Subcutaneous adipose tissue (tissue), 4 donors: ENCODE data around the gene MZB1. TPM values are rescaled to one million over a fixed set of nuclear protein-coding genes. Genes with fewer than 3 reads are reported as not detected.

ENCODE experiments used
- total RNA-seq, 4 donors: library from RNA; depleted of rRNA; stranded (reverse); fragments of >200 nt; gene quantifications; one replicate each; pipeline ENCODE4 v1.1.0, GENCODE V29; 2016
- TF ChIP-seq, protein P1 (sequence below): fragments of 450-650 bp; IDR thresholded peaks from one replicate; pipeline ENCODE4 v1.5.1; 2016; ENCODE audit warnings: low read depth, mild to moderate bottlenecking, control low read depth, antibody characterized with exemption, moderate library complexity

MZB1 gene
- total RNA-seq, 4 donors from 2014 or later, result 2.1 TPM; not detected in 3

DNA sequence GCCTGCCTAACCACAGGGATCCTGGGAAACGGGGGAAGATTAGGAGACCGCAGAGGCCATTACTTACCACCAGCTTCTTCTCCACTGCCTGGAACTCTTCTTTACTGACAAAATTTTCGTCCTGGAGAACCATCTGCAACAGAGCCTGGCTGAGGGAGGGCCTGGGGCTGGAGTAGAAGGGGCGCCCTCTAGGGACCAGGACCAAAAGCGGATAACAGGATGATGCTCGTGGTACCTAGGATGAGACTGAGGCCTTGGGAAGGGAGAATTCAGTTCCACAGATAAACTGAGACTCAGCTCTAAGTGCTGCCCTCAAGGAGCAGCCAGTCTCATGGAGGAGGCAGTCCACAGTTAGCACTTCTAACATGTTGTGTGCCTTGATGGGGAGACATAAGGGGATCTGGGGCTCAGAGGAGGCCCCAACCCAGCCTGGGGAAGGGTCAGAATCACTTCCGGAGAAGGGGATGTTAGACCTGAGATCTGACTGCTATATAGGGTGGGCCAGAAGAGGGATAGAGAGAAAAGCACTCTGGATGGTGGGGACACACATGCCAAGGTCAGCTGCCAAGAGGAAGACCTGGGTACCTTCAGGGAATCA, 12.9 kb upstream of the MZB1 start:
- TF ChIP-seq, protein P1, sequence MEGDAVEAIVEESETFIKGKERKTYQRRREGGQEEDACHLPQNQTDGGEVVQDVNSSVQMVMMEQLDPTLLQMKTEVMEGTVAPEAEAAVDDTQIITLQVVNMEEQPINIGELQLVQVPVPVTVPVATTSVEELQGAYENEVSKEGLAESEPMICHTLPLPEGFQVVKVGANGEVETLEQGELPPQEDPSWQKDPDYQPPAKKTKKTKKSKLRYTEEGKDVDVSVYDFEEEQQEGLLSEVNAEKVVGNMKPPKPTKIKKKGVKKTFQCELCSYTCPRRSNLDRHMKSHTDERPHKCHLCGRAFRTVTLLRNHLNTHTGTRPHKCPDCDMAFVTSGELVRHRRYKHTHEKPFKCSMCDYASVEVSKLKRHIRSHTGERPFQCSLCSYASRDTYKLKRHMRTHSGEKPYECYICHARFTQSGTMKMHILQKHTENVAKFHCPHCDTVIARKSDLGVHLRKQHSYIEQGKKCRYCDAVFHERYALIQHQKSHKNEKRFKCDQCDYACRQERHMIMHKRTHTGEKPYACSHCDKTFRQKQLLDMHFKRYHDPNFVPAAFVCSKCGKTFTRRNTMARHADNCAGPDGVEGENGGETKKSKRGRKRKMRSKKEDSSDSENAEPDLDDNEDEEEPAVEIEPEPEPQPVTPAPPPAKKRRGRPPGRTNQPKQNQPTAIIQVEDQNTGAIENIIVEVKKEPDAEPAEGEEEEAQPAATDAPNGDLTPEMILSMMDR, result no peak

DNA sequence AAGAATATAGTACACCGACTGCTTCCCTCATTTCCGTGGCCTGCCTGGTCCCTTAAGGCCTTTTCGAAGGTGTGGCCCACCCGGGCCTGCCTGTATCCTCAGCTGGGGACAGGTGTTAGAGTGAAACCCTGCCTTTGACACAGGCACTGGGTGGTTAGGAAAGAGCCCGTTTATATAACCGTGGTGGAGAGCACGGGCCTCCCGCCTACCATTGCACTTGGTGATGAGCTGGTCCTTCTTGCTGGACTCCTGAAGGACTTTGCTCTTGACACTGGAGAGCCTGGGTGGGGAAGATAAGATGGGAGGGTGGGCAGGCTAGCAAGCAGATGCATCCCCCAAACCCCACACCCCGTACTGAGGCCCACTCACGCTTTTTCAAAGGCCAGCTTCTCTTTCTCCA, 11.8 kb upstream of the MZB1 start:
- TF ChIP-seq, protein P1, result no peak

DNA sequence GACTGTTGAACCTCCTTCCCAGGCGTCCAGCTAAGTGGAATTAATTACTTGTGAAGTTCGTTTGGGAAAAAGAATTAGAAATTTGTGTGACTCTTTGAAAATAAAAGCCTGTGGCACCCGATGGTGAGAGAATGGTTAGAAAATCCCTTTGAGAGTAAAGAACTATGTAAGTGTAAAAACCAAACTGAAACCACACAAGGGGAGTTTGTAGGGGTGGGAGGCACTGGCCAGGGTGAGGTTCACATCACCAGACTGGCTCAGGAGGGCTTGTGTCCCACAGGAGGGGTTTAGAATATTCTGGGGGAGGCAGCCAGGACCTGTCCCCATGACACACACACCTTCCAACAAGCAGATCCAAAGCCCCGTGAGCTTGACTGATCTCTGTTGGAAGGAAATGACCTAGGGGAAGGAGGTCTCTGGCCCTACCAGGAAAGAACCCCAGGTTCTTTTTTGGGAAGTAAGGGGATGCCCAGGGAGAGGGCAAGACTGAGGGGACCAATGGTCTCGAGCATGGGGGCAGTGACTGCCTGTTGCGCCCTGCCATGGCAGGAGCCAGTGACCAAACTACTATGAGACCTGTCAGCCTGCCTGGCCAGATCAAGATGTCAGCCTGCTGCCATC, 9.9 kb upstream of the MZB1 start:
- TF ChIP-seq, protein P1, result no peak

DNA sequence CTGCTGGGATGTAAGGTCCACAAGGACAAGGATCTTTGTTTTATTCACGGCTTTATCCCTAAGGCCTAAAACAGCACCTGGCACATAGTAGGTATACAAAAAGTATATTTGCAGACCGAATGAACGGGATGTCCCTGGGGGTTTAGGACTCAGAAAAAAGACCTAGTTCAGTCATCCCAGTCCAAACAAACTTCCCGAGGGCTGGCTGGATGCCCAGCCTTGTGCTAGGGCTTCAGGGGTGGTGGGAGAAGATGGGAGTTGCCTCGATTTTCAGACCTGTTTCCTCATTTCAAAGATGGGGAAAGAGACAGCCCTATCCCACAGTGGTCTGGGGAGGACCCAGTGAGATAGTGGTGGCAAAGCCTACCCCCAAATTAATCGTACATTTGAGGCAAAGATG, 8.2 kb upstream of the MZB1 start:
- TF ChIP-seq, protein P1, result no peak

DNA sequence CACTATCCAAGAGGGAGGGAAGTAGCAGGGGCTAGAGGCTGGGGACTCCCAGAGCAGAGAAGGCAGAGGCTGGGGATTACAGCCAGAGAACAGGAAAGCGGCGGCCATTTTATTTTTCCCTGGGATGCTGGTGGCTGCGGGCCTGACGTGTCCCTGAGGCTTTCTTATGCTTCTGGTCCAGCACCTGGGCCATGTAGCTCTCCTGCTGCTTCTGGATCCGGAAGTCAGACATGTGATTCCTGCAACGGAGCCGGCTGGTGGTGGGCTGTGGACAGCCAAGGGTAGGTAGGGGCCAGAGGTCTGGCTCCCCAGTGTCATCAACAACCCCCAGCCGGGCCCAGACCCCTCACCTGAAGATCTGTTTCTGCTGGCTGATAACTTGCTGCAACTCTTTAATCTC, 7.0 kb upstream of the MZB1 start:
- TF ChIP-seq, protein P1, result no peak

DNA sequence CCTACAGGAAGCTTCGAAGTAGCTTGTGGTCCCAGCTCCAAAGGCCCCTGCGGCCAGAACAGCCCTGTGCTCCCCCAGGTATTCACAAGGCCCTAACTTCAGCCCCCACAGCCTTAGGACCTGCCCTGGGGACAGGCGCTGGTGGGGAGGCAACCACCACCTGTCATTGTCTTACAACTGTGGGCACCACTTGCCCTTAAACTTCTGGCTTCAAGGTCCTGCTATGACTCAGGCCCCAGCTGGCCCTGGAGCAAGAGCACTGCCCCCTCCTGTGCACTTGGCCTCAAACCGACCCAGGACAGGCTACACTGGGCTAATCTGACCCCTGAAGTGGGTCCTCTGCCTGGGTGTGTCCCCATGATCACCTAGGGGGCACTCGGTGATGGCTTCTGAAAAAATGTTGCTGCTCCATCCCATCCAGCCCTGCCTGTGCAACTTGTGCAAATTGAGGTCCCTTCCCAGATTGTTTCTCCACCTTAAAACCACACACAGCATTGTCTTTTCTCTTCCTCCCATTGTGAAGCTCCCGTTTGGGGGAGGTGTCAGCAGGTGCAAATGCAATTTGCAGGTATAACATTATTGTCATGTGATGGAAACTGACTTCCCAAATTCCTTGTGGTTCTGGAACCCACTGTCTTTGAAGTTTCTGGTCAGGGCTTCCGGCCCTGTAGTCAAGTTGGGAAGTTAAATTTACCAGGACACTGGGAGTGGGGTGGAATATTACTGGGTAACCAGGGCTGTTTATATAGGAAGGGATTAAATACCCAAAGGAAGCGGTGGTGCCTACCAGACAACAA, 6.3 kb upstream of the MZB1 start:
- TF ChIP-seq, protein P1, result no peak

DNA sequence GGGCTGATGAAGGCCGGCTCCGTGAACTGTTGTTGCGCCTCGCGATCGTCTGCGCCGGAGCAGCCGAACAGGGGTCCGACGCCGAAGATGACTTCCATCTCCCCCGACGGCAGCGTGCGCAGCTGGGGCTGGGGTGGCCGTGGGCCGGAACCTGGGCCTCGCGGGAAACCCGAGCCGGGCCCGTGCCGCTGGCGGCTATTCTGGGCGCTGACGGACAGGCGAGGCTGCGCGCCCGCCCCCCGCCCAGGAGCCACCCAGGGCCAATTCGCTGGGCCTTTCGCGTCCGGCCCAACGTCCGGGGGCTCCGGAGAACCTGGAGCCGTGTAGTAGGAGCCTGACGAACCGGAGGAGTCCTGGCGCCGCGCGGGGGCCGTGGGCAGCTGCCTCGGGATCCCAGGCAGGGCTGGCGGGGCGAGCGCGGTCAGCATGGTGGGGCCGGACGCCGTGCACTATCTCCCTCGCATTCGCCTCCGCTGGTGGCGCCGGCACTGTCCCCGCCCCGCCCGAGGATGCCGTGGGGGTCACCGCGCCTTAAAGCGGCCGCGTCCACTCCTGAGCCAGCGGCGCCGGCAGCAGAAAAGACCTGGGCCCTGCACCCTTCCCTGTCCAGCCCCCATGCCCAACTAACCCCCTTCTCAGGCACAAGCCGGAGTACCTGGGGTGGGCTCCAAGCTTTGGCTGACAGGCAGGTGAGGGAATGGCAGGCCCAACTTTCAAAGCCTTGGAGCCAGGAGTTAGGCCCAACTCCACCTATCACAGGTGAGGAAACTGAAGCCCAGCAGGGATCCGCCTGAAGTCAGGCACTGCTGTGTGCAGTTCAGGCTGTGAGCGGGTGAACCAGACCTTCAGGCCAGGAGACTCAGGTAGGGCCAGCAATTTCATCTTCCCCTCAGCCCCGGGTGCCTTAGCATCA, 5.2 kb upstream of the MZB1 start, which contains the start of gene PROB1:
Gene PROB1, minus strand, starts transcription at position 451 of the 913 bp plus-strand sequence. Its CDS starts 23 bp downstream, at position 428.
- TF ChIP-seq, protein P1, result no peak
